B cell (primary cell): ENCODE measurements around the gene VTI1A. TPM values are rescaled to one million over a fixed set of nuclear protein-coding genes. Genes with fewer than 3 reads are reported as not detected.

Experiments
- ATAC-seq: fragments of 200-7000 bp; cut with Tn5 transposase; one replicate; pipeline ENCODE4 v1.10.0; 2021; ENCODE audit warnings: low read depth, mild to moderate bottlenecking, moderate number of reproducible peaks, moderate library complexity
- CTCF ChIA-PET: fragments of 350-600 bp; sonication (Branson Sonifier 250); formaldehyde crosslinking; loops from one replicate; lab custom pipeline; 2021; ENCODE audit warnings: antibody characterized with exemption, inconsistent platforms; lab: Charles Lee
- POLR2A ChIA-PET: fragments of 350-600 bp; sonication (Branson Sonifier 250); formaldehyde crosslinking; loops from one replicate; lab custom pipeline; 2021; ENCODE audit warnings: antibody characterized with exemption; lab: Charles Lee
- DNase-seq: peaks from one replicate; pipeline ENCODE4 v3.0.0; 2013
- H2AFZ ChIP-seq: 2 replicates; pipeline ENCODE4 v1.6.1; 2012; ENCODE audit warnings: mild to moderate bottlenecking, low read depth, low read length; ENCODE audit not compliant: insufficient read depth, poor library complexity, severe bottlenecking
- H3K27ac ChIP-seq, 2 donors: 1 replicate in 1 of 2; 2 replicates in 1 of 2; pipeline ENCODE4 v1.5.1; 2012 to 2013; ENCODE audit warnings: low read length in 2 of 2, mild to moderate bottlenecking in 2 of 2, moderate library complexity in 1 of 2
- H3K27me3 ChIP-seq, 4 experiments: fragments of 200-600 bp in 1 of 4; sonication (generic) in 1 of 4; replicated peaks in 1 of 4; 1 replicate in 2 of 4; 2 replicates in 2 of 4; pipeline versions ENCODE4 v1.6.1 to v1.7.0; 2013 to 2016; ENCODE audit warnings: low read length in 3 of 4, mild to moderate bottlenecking in 2 of 4, mixed read lengths in 1 of 4, moderate library complexity in 1 of 4; ENCODE audit not compliant: insufficient read depth in 4 of 4, control insufficient read depth in 3 of 4; ENCODE audit errors: control extremely low read depth in 1 of 4
- H3K36me3 ChIP-seq, 2 experiments: replicated peaks in 1 of 2; 1 replicate in 1 of 2; 2 replicates in 1 of 2; pipeline versions ENCODE4 v1.6.1 to v1.7.1; 2013; ENCODE audit warnings: low read length in 1 of 2; ENCODE audit not compliant: insufficient read depth in 2 of 2, control insufficient read depth in 1 of 2; ENCODE audit errors: control extremely low read depth in 1 of 2, extremely low read depth in 1 of 2
- H3K4me1 ChIP-seq, 2 donors: fragments of 200-600 bp in 1 of 2; sonication (generic) in 1 of 2; 1 replicate in 1 of 2; 2 replicates in 1 of 2; pipeline versions ENCODE4 v1.5.1 to v1.6.1; 2013 to 2017; ENCODE audit warnings: low read length in 2 of 2; ENCODE audit not compliant: control insufficient read depth in 2 of 2, insufficient read depth in 2 of 2
- H3K4me2 ChIP-seq: replicated peaks from 2 replicates; pipeline ENCODE3; 2012; ENCODE audit warnings: mild to moderate bottlenecking, low read depth, low read length; ENCODE audit not compliant: poor library complexity, severe bottlenecking
- H3K4me3 ChIP-seq, 5 experiments: fragments of 200-600 bp in 1 of 5; sonication (generic) in 1 of 5; 1 replicate in 3 of 5; 2 replicates in 2 of 5; pipeline versions ENCODE4 v1.5.1 to v1.7.0; 2011 to 2016; ENCODE audit warnings: low read length in 4 of 5, mild to moderate bottlenecking in 4 of 5, low read depth in 2 of 5, control low read depth in 1 of 5, moderate library complexity in 1 of 5; ENCODE audit not compliant: insufficient read depth in 1 of 5; ENCODE audit errors: control extremely low read depth in 1 of 5, extremely low read depth in 1 of 5
- H3K79me2 ChIP-seq: fragments of 200-600 bp; sonication (generic); one replicate; pipeline ENCODE4 v1.6.0; 2016; ENCODE audit warnings: low read length; ENCODE audit not compliant: control insufficient read depth, insufficient read depth
- H3K9ac ChIP-seq: fragments of 200-600 bp; sonication (generic); 2 replicates; pipeline ENCODE4 v1.6.1; 2017; ENCODE audit warnings: mild to moderate bottlenecking, low read length, moderate library complexity
- H3K9me3 ChIP-seq, 3 donors: one replicate each; pipeline versions ENCODE4 v1.6.1 to v1.7.1; 2013; ENCODE audit warnings: low read length in 2 of 3; ENCODE audit not compliant: control insufficient read depth in 2 of 3, insufficient read depth in 1 of 3; ENCODE audit errors: control extremely low read depth in 1 of 3
- H4K20me1 ChIP-seq: 2 replicates; pipeline ENCODE4 v1.6.0; 2012; ENCODE audit warnings: mild to moderate bottlenecking, low read length; ENCODE audit not compliant: insufficient read depth, control insufficient read depth, poor library complexity, severe bottlenecking
- H3K27ac Mint-ChIP-seq: one replicate; pipeline ENCODE4 v1.8.0; 2021; ENCODE audit warnings: mixed read lengths
- H3K27me3 Mint-ChIP-seq: one replicate; pipeline ENCODE4 v1.8.0; 2021; ENCODE audit warnings: mixed read lengths
- H3K4me1 Mint-ChIP-seq: one replicate; pipeline ENCODE4 v1.8.0; 2021; ENCODE audit warnings: mixed read lengths
- H3K4me3 Mint-ChIP-seq: one replicate; pipeline ENCODE4 v1.8.0; 2021; ENCODE audit warnings: mixed read lengths
- H3K9me3 Mint-ChIP-seq: one replicate; pipeline ENCODE4 v1.8.0; 2022; ENCODE audit warnings: mixed read lengths; ENCODE audit not compliant: insufficient read depth
- EZH2 ChIP-seq: IDR thresholded peaks from 2 replicates; pipeline ENCODE4 v1.6.1; 2012; ENCODE audit warnings: borderline replicate concordance, low read depth, mild to moderate bottlenecking, moderate library complexity, low read length; ENCODE audit not compliant: insufficient read depth, poor library complexity, severe bottlenecking
- whole genome bisulfite sequencing: methylation state at CpG from one replicate; pipeline ENCODE4 v1.1.5; 2013; ENCODE audit warnings: missing lambda C conversion rate; ENCODE audit not compliant: insufficient coverage; 5-methylcytosine and 5-hydroxymethylcytosine counted together
- intact Hi-C: fragments of 100-400 bp; cut with micrococcal nuclease; formaldehyde crosslinking; loops from one replicate; pipeline ENCODE4 v1.10.0; 2022
- polyA plus RNA-seq: library from polyadenylated mRNA; depleted of rRNA; stranded (reverse); fragments of >200 nt; gene quantifications from 2 replicates; pipeline ENCODE4 v1.2.3, GENCODE V29; 2012
- total RNA-seq, 2 donors: library from RNA; stranded (reverse); fragments of 120-200 nt in 1 of 2; gene quantifications; 1 replicate in 1 of 2; 2 replicates in 1 of 2; pipeline versions ENCODE4 v1.2.3 to v1.2.4, GENCODE V29; 2013 to 2022
- TF ChIP-seq, protein P1 (sequence below): fragments of 200-600 bp; IDR thresholded peaks from one replicate; pipeline ENCODE4 v1.8.0; 2022; ENCODE audit warnings: antibody characterized with exemption, mild to moderate bottlenecking

Gene VTI1A
- total and polyA plus RNA-seq, 2 donors (not counting 1 experiment from before 2014, with no cell fraction given): 20.0 to 84.1 TPM

DNA sequence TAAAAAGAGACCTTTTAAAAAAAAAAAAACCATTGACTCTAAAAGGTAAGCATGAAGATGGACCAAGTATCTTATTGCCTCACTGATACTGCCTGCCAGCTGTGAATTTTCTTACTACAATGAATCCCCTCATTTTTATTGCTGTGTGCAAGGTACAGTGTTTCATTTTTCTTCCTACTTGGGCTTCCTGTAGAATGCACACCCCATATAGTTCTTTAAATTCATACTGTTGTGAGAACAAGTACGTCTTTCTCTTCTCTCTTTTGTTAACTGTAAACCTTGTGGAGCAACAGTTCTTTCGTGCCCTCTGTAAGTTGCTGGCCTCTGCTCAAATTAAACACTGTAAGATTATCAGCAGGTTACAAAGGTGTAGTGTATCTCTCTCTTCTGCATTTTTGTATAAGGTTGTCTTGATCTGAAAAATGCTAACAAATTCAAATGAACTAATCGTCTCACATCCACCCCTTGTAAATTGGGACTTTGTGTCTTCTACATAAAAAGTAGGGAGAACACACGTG, 105.6 kb downstream of the VTI1A start:
- no peak overlapping the region for H3K27ac ChIP-seq
- no peak overlapping the region for H3K9ac ChIP-seq
- no peaks in the 10 kb centered on the region for H4K20me1 ChIP-seq
- DNase-seq (no peak), ATAC-seq (no peak)
- ChIA-PET POLR2A (no interaction called here), CTCF (interaction anchor here (0.7 kb wide), 1 partner anchor 16 kb away, joined by 3 read pairs; no protein-coding TSS in a partner anchor)
- no peaks in the 10 kb centered on the region for H3K4me1 ChIP-seq
- no CpG with 5 or more reads among the region's 4 CpGs for WGBS
- H3K9me3 ChIP-seq: peaks cover 0 to 1% (median 0%) of the 10 kb centered on the region in 3 donors
- no peaks in the 10 kb centered on the region for H3K36me3 ChIP-seq
- intact Hi-C loops: no loop called here
- H3K79me2 ChIP-seq: no peaks in the 10 kb centered on the region
- Mint-ChIP-seq H3K9me3 (no peaks in the 10 kb centered on the region), H3K4me3 (no peak overlapping the region), H3K4me1 (no peaks in the 10 kb centered on the region), H3K27ac (no peak overlapping the region), H3K27me3 (no peaks in the 10 kb centered on the region)
- no peak overlapping the region for H2AFZ ChIP-seq
- TF ChIP-seq, protein P1, sequence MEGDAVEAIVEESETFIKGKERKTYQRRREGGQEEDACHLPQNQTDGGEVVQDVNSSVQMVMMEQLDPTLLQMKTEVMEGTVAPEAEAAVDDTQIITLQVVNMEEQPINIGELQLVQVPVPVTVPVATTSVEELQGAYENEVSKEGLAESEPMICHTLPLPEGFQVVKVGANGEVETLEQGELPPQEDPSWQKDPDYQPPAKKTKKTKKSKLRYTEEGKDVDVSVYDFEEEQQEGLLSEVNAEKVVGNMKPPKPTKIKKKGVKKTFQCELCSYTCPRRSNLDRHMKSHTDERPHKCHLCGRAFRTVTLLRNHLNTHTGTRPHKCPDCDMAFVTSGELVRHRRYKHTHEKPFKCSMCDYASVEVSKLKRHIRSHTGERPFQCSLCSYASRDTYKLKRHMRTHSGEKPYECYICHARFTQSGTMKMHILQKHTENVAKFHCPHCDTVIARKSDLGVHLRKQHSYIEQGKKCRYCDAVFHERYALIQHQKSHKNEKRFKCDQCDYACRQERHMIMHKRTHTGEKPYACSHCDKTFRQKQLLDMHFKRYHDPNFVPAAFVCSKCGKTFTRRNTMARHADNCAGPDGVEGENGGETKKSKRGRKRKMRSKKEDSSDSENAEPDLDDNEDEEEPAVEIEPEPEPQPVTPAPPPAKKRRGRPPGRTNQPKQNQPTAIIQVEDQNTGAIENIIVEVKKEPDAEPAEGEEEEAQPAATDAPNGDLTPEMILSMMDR: no peak
- no peak for TF ChIP-seq EZH2
- H3K4me2 ChIP-seq: no peak overlapping the region
- H3K4me3 ChIP-seq: no peak overlapping the region
- H3K27me3 ChIP-seq: no peaks in the 10 kb centered on the region

DNA sequence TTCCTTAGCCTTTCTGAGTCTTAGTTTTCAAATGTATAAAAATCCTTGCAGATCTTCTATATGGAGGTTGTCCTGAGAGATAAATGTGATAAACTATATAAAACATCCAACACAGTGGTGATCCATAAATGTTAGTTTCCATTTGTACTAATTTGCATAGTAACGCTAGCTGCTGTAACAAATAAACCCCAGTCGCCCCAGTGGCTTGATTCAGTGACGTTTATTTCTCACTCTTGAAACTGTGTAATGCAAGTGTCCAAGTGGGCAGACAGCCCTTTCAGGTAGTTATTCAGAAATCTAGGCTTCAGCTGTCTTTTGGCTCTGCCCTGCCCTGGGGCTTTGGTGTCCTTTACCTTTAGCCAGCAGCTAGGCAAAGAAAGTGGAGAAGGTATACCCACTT, 106.3 kb downstream of the VTI1A start:
- no peak overlapping the region for H3K27ac Mint-ChIP-seq
- Histone ChIP-seq H3K9me3 (peaks cover 0 to 1% (median 0%) of the 10 kb centered on the region in 3 donors), H3K79me2 (no peaks in the 10 kb centered on the region), H3K36me3 (no peaks in the 10 kb centered on the region), H3K4me3 (no peak overlapping the region), H3K4me1 (no peaks in the 10 kb centered on the region), H3K4me2 (no peak overlapping the region), H3K9ac (no peak overlapping the region), H2AFZ (no peak overlapping the region), H4K20me1 (no peaks in the 10 kb centered on the region), H3K27ac (no peak overlapping the region), H3K27me3 (no peaks in the 10 kb centered on the region)
- DNase-seq (no peak), ATAC-seq (no peak)
- intact Hi-C loops: no loop called here
- ChIA-PET POLR2A (no interaction called here), CTCF (interaction anchor here (0.5 to 0.7 kb wide), 2 partner anchors 15 to 255 kb away, joined by 3 to 4 read pairs; no protein-coding TSS in a partner anchor)
- H3K9me3 Mint-ChIP-seq: no peaks in the 10 kb centered on the region
- WGBS: 95% methylated on average over 3 of the region's 3 CpGs
- no peak overlapping the region for H3K4me3 Mint-ChIP-seq
- TF ChIP-seq EZH2: no peak
- TF ChIP-seq, protein P1: no peak
- H3K4me1 Mint-ChIP-seq: no peaks in the 10 kb centered on the region
- no peaks in the 10 kb centered on the region for H3K27me3 Mint-ChIP-seq
